ENCODE data around the gene DCTPP1.

The DCTPP1 gene

DNA sequence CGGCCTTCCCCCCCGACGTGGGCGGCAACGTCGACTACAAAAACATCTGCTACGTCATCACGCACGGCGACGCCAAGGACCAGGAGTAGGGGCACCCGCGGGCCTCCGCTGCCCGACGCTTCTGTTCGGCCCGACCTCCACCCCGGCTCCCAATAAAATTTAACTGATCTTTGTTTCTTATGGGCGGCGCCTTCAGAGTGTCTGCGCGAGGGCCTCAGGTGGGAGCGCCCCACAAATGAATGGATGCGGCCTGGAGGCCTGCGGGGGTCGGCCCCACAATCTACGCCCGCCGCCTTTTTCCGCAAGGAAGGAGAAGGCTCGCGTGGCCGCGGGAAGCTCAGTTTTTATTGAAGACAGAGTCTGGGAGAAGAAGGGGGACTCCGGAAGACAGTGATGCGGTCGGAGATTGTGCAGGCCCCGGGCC is 52.0 kb downstream of the DCTPP1 start:
- peak; percentile 65 for DNase-seq (ENCODE audit: insufficient read length, low spot score)
- 0 out of 2 replicates have a peak, but pooled peaks have one; percentile 16 for TF ChIP-seq SPI1 (IDR thresholded peaks at IDR 0.05; ENCODE audit: low read depth, low read length)
- TF ChIP-seq POLR2AphosphoS5 (IDR thresholded peaks at IDR 0.05; ENCODE audit: low read depth, low read length) = no peak
- TF ChIP-seq POU2F2 (IDR thresholded peaks at IDR 0.05; ENCODE audit: low read depth, low read length) = no peak
- TF ChIP-seq PAX5 (IDR thresholded peaks at IDR 0.05; ENCODE audit: insufficient read depth, low read length, severe bottlenecking) = no peak
- TF ChIP-seq POLR2A (IDR thresholded peaks at IDR 0.05; ENCODE audit: low read depth, low read length) = peak; percentile 55
- no peak; the same call in 1 of the 2 replicates for TF ChIP-seq TAF1 (IDR thresholded peaks at IDR 0.05; ENCODE audit: low read depth, low read length)
- FAIRE-seq = no peak

DNA sequence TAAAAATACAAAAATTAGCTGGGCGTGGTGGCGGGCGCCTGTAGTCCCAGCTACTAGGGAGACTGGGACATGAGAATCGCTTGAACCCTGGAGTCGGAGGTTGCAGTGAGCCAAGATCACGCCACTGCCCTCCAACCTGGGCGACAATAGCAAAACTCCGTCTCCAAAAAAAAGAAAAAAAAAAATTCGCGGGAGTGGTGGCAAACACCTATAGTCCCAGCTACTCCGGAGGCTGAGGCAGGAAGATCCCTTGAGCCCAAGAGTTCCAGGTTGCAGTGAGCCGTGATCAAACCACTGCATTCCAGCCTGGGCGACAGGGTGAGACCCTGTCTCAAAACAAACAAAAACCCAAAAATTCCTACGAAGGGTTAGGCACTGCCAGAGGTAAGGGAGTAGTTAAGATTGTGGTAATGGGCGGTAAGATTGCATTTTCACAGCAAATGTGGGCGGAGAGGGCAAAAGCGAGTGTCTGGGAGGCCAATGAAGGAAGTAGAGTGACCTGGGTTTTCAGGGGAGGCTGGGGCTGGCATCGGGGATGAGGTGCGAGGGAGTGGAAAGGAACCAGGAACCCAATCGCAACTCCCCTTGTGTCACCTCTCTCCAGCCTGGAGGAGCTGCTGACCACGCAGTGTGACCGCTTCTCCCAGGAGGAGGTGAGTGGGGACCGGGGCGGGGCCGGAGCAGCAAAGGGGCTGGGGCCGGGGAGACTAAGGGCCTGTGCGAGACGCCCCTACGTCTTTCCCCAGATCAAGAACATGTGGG is 52.6 kb downstream of the DCTPP1 start:
- TF ChIP-seq SPI1 (IDR thresholded peaks at IDR 0.05; ENCODE audit: low read depth, low read length) (no peak), POU2F2 (IDR thresholded peaks at IDR 0.05; ENCODE audit: low read depth, low read length) (no peak), TAF1 (IDR thresholded peaks at IDR 0.05; ENCODE audit: low read depth, low read length) (no peak), POLR2AphosphoS5 (IDR thresholded peaks at IDR 0.05; ENCODE audit: low read depth, low read length) (no peak), POLR2A (IDR thresholded peaks at IDR 0.05; ENCODE audit: low read depth, low read length) (no peak), PAX5 (IDR thresholded peaks at IDR 0.05; ENCODE audit: insufficient read depth, low read length, severe bottlenecking) (no peak)
- FAIRE-seq (no peak), DNase-seq (ENCODE audit: insufficient read length, low spot score) (no peak)

DNA sequence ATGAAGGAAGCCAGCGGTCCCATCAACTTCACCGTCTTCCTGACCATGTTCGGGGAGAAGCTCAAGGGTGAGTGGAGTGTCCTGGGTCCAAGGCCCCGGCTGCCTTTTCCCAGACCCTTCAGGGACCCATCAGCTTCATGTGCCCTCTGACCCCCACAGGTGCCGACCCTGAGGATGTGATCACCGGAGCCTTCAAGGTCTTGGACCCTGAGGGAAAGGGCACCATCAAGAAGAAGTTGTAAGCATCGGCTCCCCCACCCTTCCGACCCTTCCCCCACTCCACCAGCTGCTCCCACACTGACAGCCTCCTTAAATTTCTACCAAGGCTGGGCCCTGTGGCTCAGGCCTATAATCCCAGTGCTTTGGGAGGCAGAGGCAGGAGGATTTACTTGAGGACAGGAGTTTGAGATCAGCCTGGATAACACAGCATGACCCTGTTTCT is 53.3 kb downstream of the DCTPP1 start:
- no peak for FAIRE-seq
- DNase-seq (ENCODE audit: insufficient read length, low spot score) = no peak
- TF ChIP-seq POLR2A (IDR thresholded peaks at IDR 0.05; ENCODE audit: low read depth, low read length) (no peak), POU2F2 (IDR thresholded peaks at IDR 0.05; ENCODE audit: low read depth, low read length) (no peak), POLR2AphosphoS5 (IDR thresholded peaks at IDR 0.05; ENCODE audit: low read depth, low read length) (no peak), TAF1 (IDR thresholded peaks at IDR 0.05; ENCODE audit: low read depth, low read length) (no peak), SPI1 (IDR thresholded peaks at IDR 0.05; ENCODE audit: low read depth, low read length) (no peak), PAX5 (IDR thresholded peaks at IDR 0.05; ENCODE audit: insufficient read depth, low read length, severe bottlenecking) (no peak)

DNA sequence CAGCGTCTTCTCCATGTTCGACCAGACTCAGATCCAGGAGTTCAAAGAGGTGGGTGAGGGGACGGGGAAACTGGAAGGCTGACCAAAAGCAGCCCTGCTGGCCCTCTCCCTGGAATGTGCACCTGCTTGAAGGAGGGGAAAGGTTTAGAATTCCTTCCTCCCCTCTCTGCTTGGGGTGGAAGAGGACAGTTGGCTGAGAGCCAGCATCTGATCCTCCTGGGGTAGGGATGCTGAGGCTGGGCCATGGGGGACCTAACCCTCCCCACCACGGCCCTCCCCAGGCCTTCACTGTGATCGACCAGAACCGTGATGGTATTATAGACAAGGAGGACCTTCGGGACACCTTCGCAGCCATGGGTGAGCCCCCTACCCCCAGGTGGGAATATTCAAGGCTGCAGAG is 54.0 kb downstream of the DCTPP1 start:
- FAIRE-seq = no peak
- TF ChIP-seq PAX5 (IDR thresholded peaks at IDR 0.05; ENCODE audit: insufficient read depth, low read length, severe bottlenecking) = no peak
- TF ChIP-seq POU2F2 (IDR thresholded peaks at IDR 0.05; ENCODE audit: low read depth, low read length) = no peak
- no peak for TF ChIP-seq SPI1 (IDR thresholded peaks at IDR 0.05; ENCODE audit: low read depth, low read length)
- no peak for TF ChIP-seq TAF1 (IDR thresholded peaks at IDR 0.05; ENCODE audit: low read depth, low read length)
- no peak for TF ChIP-seq POLR2AphosphoS5 (IDR thresholded peaks at IDR 0.05; ENCODE audit: low read depth, low read length)
- no peak for TF ChIP-seq POLR2A (IDR thresholded peaks at IDR 0.05; ENCODE audit: low read depth, low read length)

DNA sequence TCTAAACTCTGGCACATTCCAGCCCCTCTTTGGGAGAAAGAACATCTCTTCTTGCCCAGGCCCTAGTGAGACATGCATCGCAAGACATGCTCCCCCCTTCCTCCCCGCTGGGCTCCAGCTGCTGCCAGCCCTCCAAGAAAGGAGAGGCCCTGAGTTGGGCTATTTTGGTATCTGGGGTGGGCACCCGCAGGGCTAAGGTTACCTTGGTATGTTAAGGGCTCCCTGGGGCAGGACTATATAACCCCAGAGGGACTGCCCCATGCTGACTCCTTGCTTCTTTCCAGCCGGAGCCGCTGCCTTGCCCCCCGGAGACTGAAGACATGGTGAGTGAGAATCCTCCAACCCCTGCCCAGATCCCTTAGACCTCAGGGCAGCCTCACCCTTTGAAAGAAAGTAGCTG is 55.3 kb downstream of the DCTPP1 start, which contains the start of gene MYL11:
Gene MYL11, plus strand, starts transcription at position 265 of the 400 bp plus-strand sequence. Its CDS starts 56 bp downstream, at position 321.
- TF ChIP-seq POLR2A (IDR thresholded peaks at IDR 0.05; ENCODE audit: low read depth, low read length) = no peak
- TF ChIP-seq PAX5 (IDR thresholded peaks at IDR 0.05; ENCODE audit: insufficient read depth, low read length, severe bottlenecking) = no peak
- TF ChIP-seq POLR2AphosphoS5 (IDR thresholded peaks at IDR 0.05; ENCODE audit: low read depth, low read length) = no peak
- TF ChIP-seq POU2F2 (IDR thresholded peaks at IDR 0.05; ENCODE audit: low read depth, low read length) = no peak
- TF ChIP-seq TAF1 (IDR thresholded peaks at IDR 0.05; ENCODE audit: low read depth, low read length) = no peak
- no peak for TF ChIP-seq SPI1 (IDR thresholded peaks at IDR 0.05; ENCODE audit: low read depth, low read length)
- DNase-seq (ENCODE audit: insufficient read length, low spot score) (no peak), FAIRE-seq (no peak)

More for the DNA sequence above, 54.0 kb downstream of the DCTPP1 start:
- DNase-seq (ENCODE audit: insufficient read length, low spot score) = no peak
